Endothelial cell of umbilical vein (primary cell): Measurements from ENCODE around the gene CMTM4. TPM values are rescaled to one million over a fixed set of nuclear protein-coding genes. Genes with fewer than 3 reads are reported as not detected.

Experiments
- BruUV-seq: library from RNA; stranded (reverse); fragments of 400-500 nt; replicated peaks from 2 replicates; lab custom pipeline; 2021; lab: Mats Ljungman, UMichigan
- CTCF ChIA-PET: fragments of 300-600, 350-600 bp; sonication (Branson Sonifier 250); formaldehyde crosslinking; loops from one replicate; lab custom pipeline; 2021; ENCODE audit warnings: antibody characterized with exemption, inconsistent platforms; lab: Charles Lee
- POLR2A ChIA-PET: fragments of 300-600, 350-600 bp; sonication (Branson Sonifier 250); formaldehyde crosslinking; loops from one replicate; lab custom pipeline; 2021; ENCODE audit warnings: antibody characterized with exemption, inconsistent platforms; lab: Charles Lee
- DNase-seq: peaks from one replicate; pipeline ENCODE4 v3.0.0-alpha.2; 2011; ENCODE audit warnings: low read depth, low spot score
- FAIRE-seq: peaks from 2 replicates; lab custom pipeline; 2011; peaks lifted over from hg19 to GRCh38; lab: Jason Lieb, UNC
- H2AFZ ChIP-seq: 2 replicates; pipeline ENCODE4 v1.6.0; 2012; ENCODE audit warnings: low read depth, low read length, control low read depth, inconsistent platforms
- H3K27ac ChIP-seq: 2 replicates; pipeline ENCODE4 v1.5.1; 2011; ENCODE audit warnings: low read depth, mild to moderate bottlenecking, control low read depth, low read length, moderate library complexity; ENCODE audit not compliant: insufficient read depth
- H3K27me3 ChIP-seq, 2 experiments: 2 replicates each; pipeline versions ENCODE4 v1.6.0 to v1.6.1; 2011; ENCODE audit warnings: low read length in 2 of 2, mixed read lengths in 1 of 2; ENCODE audit not compliant: control insufficient read depth in 2 of 2, insufficient read depth in 2 of 2
- H3K36me3 ChIP-seq, 2 experiments: 2 replicates in 1 of 2; 3 replicates in 1 of 2; pipeline ENCODE4 v1.5.1; 2011; ENCODE audit warnings: low read length in 2 of 2, mild to moderate bottlenecking in 1 of 2, moderate library complexity in 1 of 2; ENCODE audit not compliant: control insufficient read depth in 2 of 2, insufficient read depth in 2 of 2; ENCODE audit errors: extremely low read depth in 1 of 2
- H3K4me1 ChIP-seq: 3 replicates; pipeline ENCODE4 v1.5.1; 2011; ENCODE audit warnings: mild to moderate bottlenecking, low read length; ENCODE audit not compliant: control insufficient read depth, insufficient read depth; ENCODE audit errors: extremely low read depth
- H3K4me2 ChIP-seq: 2 replicates; pipeline ENCODE4 v1.6.1; 2011; ENCODE audit warnings: low read length, control low read depth, mixed read lengths; ENCODE audit not compliant: insufficient read depth
- H3K4me3 ChIP-seq, 3 experiments: fragments of 200-600 bp in 1 of 3; sonication (generic), shearing (Covaris generic) in 1 of 3; replicated peaks in 1 of 3; 2 replicates each; pipeline ENCODE4 v1.5.1; 2011 to 2016; ENCODE audit warnings: control low read depth in 3 of 3, low read length in 3 of 3, mild to moderate bottlenecking in 2 of 3, inconsistent platforms in 1 of 3, low read depth in 1 of 3, moderate library complexity in 1 of 3; ENCODE audit not compliant: insufficient read depth in 1 of 3
- H3K79me2 ChIP-seq: 2 replicates; pipeline ENCODE4 v1.6.0; 2012; ENCODE audit warnings: low read length, inconsistent platforms; ENCODE audit not compliant: control insufficient read depth, insufficient read depth
- H3K9ac ChIP-seq: replicated peaks from 2 replicates; pipeline ENCODE3; 2011; ENCODE audit warnings: low read length, control low read depth; ENCODE audit not compliant: insufficient read depth; ENCODE audit errors: extremely low read depth
- H3K9me1 ChIP-seq: replicated peaks from 3 replicates; pipeline ENCODE4 v1.6.0; 2011; ENCODE audit warnings: mild to moderate bottlenecking, low read length; ENCODE audit not compliant: control insufficient read depth, insufficient read depth; ENCODE audit errors: extremely low read depth
- H3K9me3 ChIP-seq: replicated peaks from 2 replicates; pipeline ENCODE4 v1.5.1; 2012; ENCODE audit warnings: low read length, inconsistent platforms; ENCODE audit not compliant: control insufficient read depth, insufficient read depth
- H4K20me1 ChIP-seq: replicated peaks from 2 replicates; pipeline ENCODE3; 2011; ENCODE audit warnings: mild to moderate bottlenecking, low read length; ENCODE audit not compliant: control insufficient read depth, insufficient read depth; ENCODE audit errors: extremely low read depth
- EZH2 ChIP-seq: IDR thresholded peaks from 2 replicates; pipeline ENCODE4 v1.6.1; 2012; ENCODE audit warnings: borderline replicate concordance, low read depth, mild to moderate bottlenecking, moderate library complexity, low read length, inconsistent platforms; ENCODE audit not compliant: severe bottlenecking
- FOS ChIP-seq: IDR thresholded peaks from 2 replicates; pipeline ENCODE4 v1.6.1; 2011; ENCODE audit warnings: mild to moderate bottlenecking, low read length, moderate library complexity, borderline replicate concordance; ENCODE audit not compliant: insufficient read depth
- GATA2 ChIP-seq: IDR thresholded peaks from 2 replicates; pipeline ENCODE4 v1.7.0; 2011; ENCODE audit warnings: low read depth, mild to moderate bottlenecking, moderate library complexity, mixed read lengths, low read length; ENCODE audit not compliant: insufficient read length, insufficient read depth
- JUN ChIP-seq: IDR thresholded peaks from 2 replicates; pipeline ENCODE4 v1.6.1; 2011; ENCODE audit warnings: borderline replicate concordance, low read depth; ENCODE audit not compliant: insufficient read length, insufficient read depth
- MYC ChIP-seq: IDR thresholded peaks from one replicate; pipeline ENCODE4 v1.6.1; 2011; ENCODE audit warnings: mild to moderate bottlenecking, low read depth, low read length
- POLR2A ChIP-seq: IDR thresholded peaks from 2 replicates; pipeline ENCODE4 v1.6.1; 2012; ENCODE audit warnings: low read depth, mild to moderate bottlenecking, control low read depth, low read length
- POLR2AphosphoS5 ChIP-seq: IDR thresholded peaks from 2 replicates; pipeline ENCODE4 v1.6.1; 2012; ENCODE audit warnings: low read depth, mild to moderate bottlenecking, control low read depth, low read length, moderate library complexity; ENCODE audit not compliant: insufficient read depth
- dilution Hi-C: fragments of 300-500 bp; cut with MboI; formaldehyde crosslinking; loops from one replicate; pipeline ENCODE4 v1.15.0; 2019; ENCODE audit warnings: low sequenced_read_pairs; ENCODE audit not compliant: extremely low pct_ligation_motif_present
- intact Hi-C: fragments of 100-400 bp; cut with micrococcal nuclease; formaldehyde crosslinking; loops from one replicate; pipeline ENCODE4 v1.10.0; 2022
- polyA plus RNA-seq, 4 experiments: library from polyadenylated mRNA; depleted of rRNA in 3 of 4; stranded (reverse) in 3 of 4; unstranded in 1 of 4; fragments of >200 nt; gene quantifications; 2 replicates each; pipeline versions ENCODE4 v1.2.1 to v1.2.3, GENCODE V29; 2011 to 2012; ENCODE audit warnings: missing spikeins in 1 of 4
- total RNA-seq: library from RNA; stranded (reverse); gene quantifications from 2 replicates; pipeline ENCODE4 v1.2.3, GENCODE V29; 2021
- TF ChIP-seq, protein P1 (sequence below), 2 donors: IDR thresholded peaks; 1 replicate in 1 of 2; 2 replicates in 1 of 2; pipeline ENCODE4 v1.5.1; 2011; ENCODE audit warnings: low read length in 2 of 2, mild to moderate bottlenecking in 2 of 2, moderate library complexity in 2 of 2, control low read depth in 1 of 2, inconsistent platforms in 1 of 2, low read depth in 1 of 2; ENCODE audit not compliant: insufficient read depth in 1 of 2; ENCODE audit errors: extremely low read depth in 1 of 2
- TF ChIP-seq, protein P2 (sequence below): IDR thresholded peaks from 2 replicates; pipeline ENCODE4 v1.6.1; 2011; ENCODE audit not compliant: insufficient read depth, insufficient read length

CMTM4 gene
- total and polyA plus RNA-seq, 2 donors (not counting 3 experiments of a cell fraction or from before 2014, with no cell fraction given) = 9.0 to 10.7 TPM

DNA sequence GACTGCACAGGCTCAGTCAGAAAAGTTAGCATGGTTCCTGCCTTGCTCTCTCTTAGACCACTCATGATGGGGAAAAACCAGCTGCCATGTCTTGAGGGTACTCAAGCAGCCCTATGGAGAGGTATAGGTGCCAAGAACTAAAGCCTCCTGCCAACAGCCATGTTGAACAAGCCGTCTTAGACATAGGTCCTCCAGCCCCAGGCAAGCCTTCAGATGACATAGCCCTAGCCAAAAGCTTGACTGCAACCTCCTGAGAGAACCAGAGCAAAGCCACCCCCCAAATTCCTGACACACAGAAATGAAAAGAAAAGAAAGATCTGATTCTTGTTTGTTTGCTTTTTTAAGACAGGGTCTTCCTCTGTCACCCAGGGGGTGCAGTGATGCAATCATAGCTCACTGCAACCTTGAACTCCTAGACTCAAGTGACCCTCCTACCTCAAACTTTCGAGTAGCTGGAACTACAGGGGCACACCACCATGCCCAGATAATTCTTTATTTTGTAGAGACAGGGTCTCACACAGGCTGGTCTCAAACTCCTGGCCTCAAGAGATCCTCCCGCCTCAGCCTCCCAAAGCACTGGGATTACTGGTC is 55.7 kb downstream of the CMTM4 start:
- H3K79me2 ChIP-seq = no peaks in the 10 kb centered on the region
- no TSS peak for BruUV-seq
- intact Hi-C loops (no loop called here), dilution Hi-C loops (no loop called here)
- ChIA-PET POLR2A (no interaction called here), CTCF (interaction anchor here (1.0 to 2.3 kb wide), 3 partner anchors 8 to 22 kb away, joined by 3 to 17 read pairs (median 5); no protein-coding TSS in a partner anchor)
- DNase-seq (no peak), FAIRE-seq (no peak)
- H3K9me3 ChIP-seq = no peaks in the 10 kb centered on the region
- H2AFZ ChIP-seq = no peak overlapping the region
- no peak overlapping the region for H3K9ac ChIP-seq
- H4K20me1 ChIP-seq = no peaks in the 10 kb centered on the region
- H3K4me3 ChIP-seq = no peak overlapping the region
- H3K36me3 ChIP-seq = no peaks in the 10 kb centered on the region
- no peak overlapping the region for H3K4me2 ChIP-seq
- TF ChIP-seq JUN (no peak), FOS (no peak), POLR2AphosphoS5 (no peak), GATA2 (no peak), EZH2 (no peak), MYC (no peak), POLR2A (no peak)
- TF ChIP-seq, protein P1, sequence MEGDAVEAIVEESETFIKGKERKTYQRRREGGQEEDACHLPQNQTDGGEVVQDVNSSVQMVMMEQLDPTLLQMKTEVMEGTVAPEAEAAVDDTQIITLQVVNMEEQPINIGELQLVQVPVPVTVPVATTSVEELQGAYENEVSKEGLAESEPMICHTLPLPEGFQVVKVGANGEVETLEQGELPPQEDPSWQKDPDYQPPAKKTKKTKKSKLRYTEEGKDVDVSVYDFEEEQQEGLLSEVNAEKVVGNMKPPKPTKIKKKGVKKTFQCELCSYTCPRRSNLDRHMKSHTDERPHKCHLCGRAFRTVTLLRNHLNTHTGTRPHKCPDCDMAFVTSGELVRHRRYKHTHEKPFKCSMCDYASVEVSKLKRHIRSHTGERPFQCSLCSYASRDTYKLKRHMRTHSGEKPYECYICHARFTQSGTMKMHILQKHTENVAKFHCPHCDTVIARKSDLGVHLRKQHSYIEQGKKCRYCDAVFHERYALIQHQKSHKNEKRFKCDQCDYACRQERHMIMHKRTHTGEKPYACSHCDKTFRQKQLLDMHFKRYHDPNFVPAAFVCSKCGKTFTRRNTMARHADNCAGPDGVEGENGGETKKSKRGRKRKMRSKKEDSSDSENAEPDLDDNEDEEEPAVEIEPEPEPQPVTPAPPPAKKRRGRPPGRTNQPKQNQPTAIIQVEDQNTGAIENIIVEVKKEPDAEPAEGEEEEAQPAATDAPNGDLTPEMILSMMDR (IDR thresholded peaks at IDR 0.05; ENCODE audit: extremely low read depth in 1 of 2, insufficient read depth in 1 of 2, low read depth in 1 of 2, low read length in 2 of 2) = no peak
- TF ChIP-seq, protein P2, sequence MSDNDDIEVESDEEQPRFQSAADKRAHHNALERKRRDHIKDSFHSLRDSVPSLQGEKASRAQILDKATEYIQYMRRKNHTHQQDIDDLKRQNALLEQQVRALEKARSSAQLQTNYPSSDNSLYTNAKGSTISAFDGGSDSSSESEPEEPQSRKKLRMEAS = no peak
- H3K9me1 ChIP-seq = no peaks in the 10 kb centered on the region
- H3K27ac ChIP-seq = no peak overlapping the region
- H3K27me3 ChIP-seq = no peaks in the 10 kb centered on the region
- H3K4me1 ChIP-seq = no peaks in the 10 kb centered on the region
